H9 (cell line): ENCODE data around the gene TRABD2B. TPM values are rescaled to one million over a fixed set of nuclear protein-coding genes. Genes with fewer than 3 reads are reported as not detected.

Experiments
- DNase-seq: peaks from one replicate; pipeline ENCODE4 v3.0.0-alpha.2; 2017
- H2AFZ ChIP-seq: one replicate; pipeline ENCODE4 v1.6.1; 2013; ENCODE audit warnings: mild to moderate bottlenecking, low read length, control low read depth, moderate library complexity
- H2AK5ac ChIP-seq: 2 replicates; pipeline ENCODE4 v1.6.1; 2013; ENCODE audit warnings: low read length, control low read depth, mixed read lengths; ENCODE audit not compliant: insufficient read length
- H2BK120ac ChIP-seq: one replicate; pipeline ENCODE4 v1.6.1; 2013; ENCODE audit warnings: low read depth, mild to moderate bottlenecking, low read length, control low read depth, inconsistent platforms; ENCODE audit not compliant: poor library complexity, severe bottlenecking
- H2BK12ac ChIP-seq: 2 replicates; pipeline ENCODE4 v1.6.1; 2013; ENCODE audit warnings: low read length, control low read depth, mixed read lengths, low read depth; ENCODE audit not compliant: insufficient read length
- H2BK15ac ChIP-seq: 2 replicates; pipeline ENCODE4 v1.6.1; 2013; ENCODE audit warnings: low read depth, low read length, control low read depth
- H2BK20ac ChIP-seq: one replicate; pipeline ENCODE4 v1.6.1; 2013; ENCODE audit warnings: low read depth, mild to moderate bottlenecking, low read length, control low read depth, inconsistent platforms; ENCODE audit not compliant: poor library complexity, severe bottlenecking
- H2BK5ac ChIP-seq: 2 replicates; pipeline ENCODE4 v1.6.1; 2013; ENCODE audit warnings: low read length, control low read depth, mixed read lengths; ENCODE audit not compliant: insufficient read length
- H3K14ac ChIP-seq: 2 replicates; pipeline ENCODE4 v1.6.1; 2013; ENCODE audit warnings: low read length, control low read depth; ENCODE audit not compliant: insufficient read depth
- H3K18ac ChIP-seq: 2 replicates; pipeline ENCODE4 v1.6.1; 2013; ENCODE audit warnings: low read depth, mild to moderate bottlenecking, mixed read lengths, low read length, control low read depth; ENCODE audit not compliant: insufficient read length
- H3K23ac ChIP-seq: 2 replicates; pipeline ENCODE4 v1.6.1; 2013; ENCODE audit warnings: low read length, control low read depth, mixed read lengths, low read depth; ENCODE audit not compliant: insufficient read length
- H3K23me2 ChIP-seq: 2 replicates; pipeline ENCODE4 v1.6.1; 2013; ENCODE audit warnings: low read depth, mild to moderate bottlenecking, mixed read lengths, low read length, control low read depth; ENCODE audit not compliant: insufficient read length, poor library complexity, severe bottlenecking
- H3K27ac ChIP-seq: 2 replicates; pipeline ENCODE4 v1.5.1; 2013; ENCODE audit warnings: low read length, control low read depth, mixed read lengths, low read depth; ENCODE audit not compliant: insufficient read length
- H3K27me3 ChIP-seq: 2 replicates; pipeline ENCODE4 v1.6.1; 2013; ENCODE audit warnings: low read length, control low read depth, inconsistent platforms; ENCODE audit not compliant: insufficient read depth
- H3K4ac ChIP-seq: 2 replicates; pipeline ENCODE4 v1.6.1; 2013; ENCODE audit warnings: low read depth, mild to moderate bottlenecking, control low read depth, inconsistent platforms, low read length, moderate library complexity
- H3K4me1 ChIP-seq: 2 replicates; pipeline ENCODE4 v1.6.1; 2013; ENCODE audit warnings: low read length, control low read depth, inconsistent platforms; ENCODE audit not compliant: insufficient read depth
- H3K4me2 ChIP-seq: 2 replicates; pipeline ENCODE4 v1.6.1; 2013; ENCODE audit warnings: low read length, control low read depth, mixed read lengths; ENCODE audit not compliant: insufficient read length, insufficient read depth
- H3K56ac ChIP-seq: 2 replicates; pipeline ENCODE4 v1.6.1; 2013; ENCODE audit warnings: low read depth, mild to moderate bottlenecking, mixed read lengths, low read length, control low read depth; ENCODE audit not compliant: insufficient read length
- H3K79me1 ChIP-seq: 2 replicates; pipeline ENCODE4 v1.6.1; 2013; ENCODE audit warnings: low read depth, mild to moderate bottlenecking, moderate library complexity, low read length, control low read depth, inconsistent platforms; ENCODE audit not compliant: insufficient read depth, poor library complexity, severe bottlenecking
- H3K79me2 ChIP-seq: 2 replicates; pipeline ENCODE4 v1.6.1; 2013; ENCODE audit warnings: low read length, control low read depth, inconsistent platforms; ENCODE audit not compliant: insufficient read depth
- H3K9ac ChIP-seq: 2 replicates; pipeline ENCODE4 v1.6.1; 2013; ENCODE audit warnings: low read length, control low read depth, mixed read lengths; ENCODE audit not compliant: insufficient read length; ENCODE audit errors: extremely low read depth
- H3K9me3 ChIP-seq: one replicate; pipeline ENCODE4 v1.6.1; 2013; ENCODE audit warnings: low read depth, low read length, inconsistent platforms; ENCODE audit not compliant: control insufficient read depth
- H3T11ph ChIP-seq: one replicate; pipeline ENCODE4 v1.6.1; 2013; ENCODE audit warnings: mild to moderate bottlenecking, low read length, control low read depth, inconsistent platforms
- H4K20me1 ChIP-seq: one replicate; pipeline ENCODE4 v1.6.1; 2013; ENCODE audit not compliant: control insufficient read depth, insufficient read length, insufficient read depth
- H4K5ac ChIP-seq: 2 replicates; pipeline ENCODE4 v1.6.1; 2013; ENCODE audit warnings: low read depth, mild to moderate bottlenecking, mixed read lengths, low read length, control low read depth; ENCODE audit not compliant: insufficient read length
- H4K8ac ChIP-seq: replicated peaks from 2 replicates; pipeline ENCODE4 v1.6.1; 2013; ENCODE audit warnings: low read length, control low read depth, mixed read lengths, low read depth; ENCODE audit not compliant: insufficient read length
- H4K91ac ChIP-seq: 2 replicates; pipeline ENCODE4 v1.6.1; 2013; ENCODE audit warnings: low read depth, mild to moderate bottlenecking, moderate library complexity, mixed read lengths, low read length, control low read depth; ENCODE audit not compliant: insufficient read length
- H3K27ac Mint-ChIP-seq, 3 experiments: 2 replicates in 2 of 3; 3 replicates in 1 of 3; pipeline ENCODE4 v1.8.0; 2020 to 2021; ENCODE audit warnings: mixed read lengths in 3 of 3, mild to moderate bottlenecking in 1 of 3, moderate library complexity in 1 of 3
- H3K27me3 Mint-ChIP-seq: 2 replicates; pipeline ENCODE4 v1.8.0; 2021; ENCODE audit warnings: low read depth, mild to moderate bottlenecking, moderate library complexity, mixed read lengths
- H3K36me3 Mint-ChIP-seq, 3 experiments: 2 replicates in 2 of 3; 3 replicates in 1 of 3; pipeline ENCODE4 v1.8.0; 2020 to 2021; ENCODE audit warnings: low read depth in 3 of 3, mixed read lengths in 3 of 3; ENCODE audit not compliant: insufficient read depth in 1 of 3
- H3K4me1 Mint-ChIP-seq, 2 experiments: 2 replicates each; pipeline ENCODE4 v1.8.0; 2020; ENCODE audit warnings: mixed read lengths in 2 of 2
- H3K4me3 Mint-ChIP-seq, 2 experiments: 2 replicates in 1 of 2; 3 replicates in 1 of 2; pipeline ENCODE4 v1.8.0; 2020 to 2021; ENCODE audit warnings: mild to moderate bottlenecking in 2 of 2, mixed read lengths in 2 of 2, moderate library complexity in 1 of 2
- H3K9me3 Mint-ChIP-seq, 2 experiments: 2 replicates in 1 of 2; 3 replicates in 1 of 2; pipeline ENCODE4 v1.8.0; 2020; ENCODE audit warnings: mild to moderate bottlenecking in 2 of 2, mixed read lengths in 2 of 2, moderate library complexity in 1 of 2
- WGBS: extraction: QIAGEN DNeasy Blood & Tissue Kit; methylation state at CpG from one replicate; pipeline ENCODE4 v1.1.7; 2013; ENCODE audit warnings: missing lambda C conversion rate, low lambda C conversion rate, mixed read lengths; ENCODE audit not compliant: insufficient read length; ENCODE audit errors: extremely low coverage; 5-methylcytosine and 5-hydroxymethylcytosine counted together
- total RNA-seq: library from RNA; stranded (reverse); gene quantifications from 2 replicates; pipeline ENCODE4 v1.2.1, GENCODE V29; 2021
- TF ChIP-seq, protein P1 (sequence below): fragments of 200-600 bp; sonication (generic); conservative IDR thresholded peaks from 3 replicates; pipeline ENCODE4 v1.8.0; 2021; ENCODE audit warnings: antibody characterized with exemption, mild to moderate bottlenecking

TRABD2B gene
- total RNA-seq, 1 experiment from 2014 or later = 2.3 TPM

DNA sequence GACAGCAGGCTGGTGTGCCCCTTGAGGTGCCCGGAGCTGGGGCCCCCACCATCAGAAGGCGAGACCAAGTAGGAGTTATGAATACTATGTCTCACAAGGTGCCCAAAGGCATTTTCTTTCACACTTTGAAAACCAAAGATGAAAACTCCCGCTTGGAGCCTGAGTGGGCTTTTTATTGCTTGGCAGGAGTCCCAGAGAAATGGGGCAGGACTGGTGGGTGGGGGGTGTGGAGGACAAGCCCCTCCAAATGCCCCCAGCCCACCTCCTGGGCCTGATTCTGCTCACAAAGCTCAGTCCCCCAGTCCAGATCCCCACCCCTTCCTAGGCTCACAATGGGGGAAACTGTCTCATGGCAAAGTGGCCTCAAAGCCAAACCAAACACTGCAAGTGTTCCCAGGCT is 227.9 kb downstream of the TRABD2B start:
- Histone ChIP-seq H4K20me1 (no peaks in the 10 kb centered on the region), H2BK120ac (no peak overlapping the region), H3K27ac (no peak overlapping the region), H4K91ac (no peak overlapping the region), H3K4me1 (no peaks in the 10 kb centered on the region), H3K4me2 (no peak overlapping the region), H3K4ac (no peak overlapping the region), H2BK20ac (no peak overlapping the region), H3K27me3 (no peaks in the 10 kb centered on the region), H4K8ac (no peak overlapping the region), H3K79me1 (no peaks in the 10 kb centered on the region), H2AK5ac (no peak overlapping the region), H2BK5ac (no peak overlapping the region), H3K23me2 (no peaks in the 10 kb centered on the region), H2AFZ (no peak overlapping the region), H3K18ac (no peak overlapping the region), H3K9me3 (no peaks in the 10 kb centered on the region), H2BK15ac (no peak overlapping the region), H3K56ac (no peak overlapping the region), H2BK12ac (no peak overlapping the region), H3K14ac (no peak overlapping the region), H3K79me2 (no peaks in the 10 kb centered on the region), H3K9ac (no peak overlapping the region), H4K5ac (no peak overlapping the region), H3K23ac (no peak overlapping the region), H3T11ph (no peak overlapping the region)
- no peaks in the 10 kb centered on the region; a peak in 2 of 7 replicates for H3K36me3 Mint-ChIP-seq
- peaks cover 2 to 7% of the 10 kb centered on the region in 2 experiments; a peak in 2 of 4 replicates for H3K4me1 Mint-ChIP-seq
- peaks cover 2% of the 10 kb centered on the region for H3K27me3 Mint-ChIP-seq
- H3K9me3 Mint-ChIP-seq = no peaks in the 10 kb centered on the region
- no peak overlapping the region for H3K4me3 Mint-ChIP-seq
- H3K27ac Mint-ChIP-seq = no peak overlapping the region
- no peak for DNase-seq
- WGBS = no CpG with 5 or more reads among the region's 3 CpGs
- TF ChIP-seq, protein P1, sequence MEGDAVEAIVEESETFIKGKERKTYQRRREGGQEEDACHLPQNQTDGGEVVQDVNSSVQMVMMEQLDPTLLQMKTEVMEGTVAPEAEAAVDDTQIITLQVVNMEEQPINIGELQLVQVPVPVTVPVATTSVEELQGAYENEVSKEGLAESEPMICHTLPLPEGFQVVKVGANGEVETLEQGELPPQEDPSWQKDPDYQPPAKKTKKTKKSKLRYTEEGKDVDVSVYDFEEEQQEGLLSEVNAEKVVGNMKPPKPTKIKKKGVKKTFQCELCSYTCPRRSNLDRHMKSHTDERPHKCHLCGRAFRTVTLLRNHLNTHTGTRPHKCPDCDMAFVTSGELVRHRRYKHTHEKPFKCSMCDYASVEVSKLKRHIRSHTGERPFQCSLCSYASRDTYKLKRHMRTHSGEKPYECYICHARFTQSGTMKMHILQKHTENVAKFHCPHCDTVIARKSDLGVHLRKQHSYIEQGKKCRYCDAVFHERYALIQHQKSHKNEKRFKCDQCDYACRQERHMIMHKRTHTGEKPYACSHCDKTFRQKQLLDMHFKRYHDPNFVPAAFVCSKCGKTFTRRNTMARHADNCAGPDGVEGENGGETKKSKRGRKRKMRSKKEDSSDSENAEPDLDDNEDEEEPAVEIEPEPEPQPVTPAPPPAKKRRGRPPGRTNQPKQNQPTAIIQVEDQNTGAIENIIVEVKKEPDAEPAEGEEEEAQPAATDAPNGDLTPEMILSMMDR = no peak
